GM12878 (cell line): ENCODE data around the gene POP5. TPM values are rescaled to one million over a fixed set of nuclear protein-coding genes. Genes with fewer than 3 reads are reported as not detected.

Experiments
- BACH1 ChIP-seq: fragments of 450-650 bp; IDR thresholded peaks from 2 replicates; pipeline ENCODE4 v1.6.1; 2017; ENCODE audit warnings: mild to moderate bottlenecking, borderline replicate concordance
- BCL11A ChIP-seq: IDR thresholded peaks from 2 replicates; pipeline ENCODE4 v1.6.1; 2011; ENCODE audit warnings: low read depth, low read length
- CBFB ChIP-seq: IDR thresholded peaks from 2 replicates; pipeline ENCODE4 v1.6.1; 2016; ENCODE audit warnings: antibody characterized with exemption, low read depth
- E4F1 ChIP-seq: fragments of 450-650 bp; IDR thresholded peaks from 2 replicates; pipeline ENCODE4 v1.6.1; 2018; ENCODE audit warnings: borderline replicate concordance, mild to moderate bottlenecking; ENCODE audit not compliant: partially characterized antibody
- FOXK2 ChIP-seq: fragments of 450-650 bp; IDR thresholded peaks from 2 replicates; pipeline ENCODE4 v1.6.1; 2017; ENCODE audit warnings: mild to moderate bottlenecking, moderate library complexity
- FOXM1 ChIP-seq: IDR thresholded peaks from 2 replicates; pipeline ENCODE4 v1.6.1; 2012; ENCODE audit warnings: low read depth, mild to moderate bottlenecking, inconsistent platforms, low read length, moderate library complexity
- JUND ChIP-seq: IDR thresholded peaks from 2 replicates; pipeline ENCODE4 v1.6.1; 2012; ENCODE audit warnings: low read depth, mild to moderate bottlenecking, low read length, improper control_type of control experiment, moderate library complexity
- POLR2AphosphoS2 ChIP-seq: IDR thresholded peaks from 2 replicates; pipeline ENCODE4 v1.6.1; 2011; ENCODE audit warnings: low read depth, mild to moderate bottlenecking, low read length, improper control_type of control experiment, moderate library complexity
- POLR2AphosphoS5 ChIP-seq: IDR thresholded peaks from 2 replicates; pipeline ENCODE4 v1.6.1; 2011; ENCODE audit warnings: mild to moderate bottlenecking, low read length, inconsistent platforms
- RELA ChIP-seq: fragments of 450-650 bp; IDR thresholded peaks from 2 replicates; pipeline ENCODE4 v1.8.0; 2014; ENCODE audit warnings: borderline replicate concordance; ENCODE audit not compliant: partially characterized antibody
- RUNX3 ChIP-seq: IDR thresholded peaks from 2 replicates; pipeline ENCODE4 v1.6.1; 2012; ENCODE audit warnings: low read length, inconsistent platforms
- SPI1 ChIP-seq: IDR thresholded peaks from 2 replicates; pipeline ENCODE4 v1.6.1; 2011; ENCODE audit warnings: low read depth, mild to moderate bottlenecking, low read length, moderate library complexity, borderline replicate concordance; ENCODE audit not compliant: insufficient read depth
- ZNF274 ChIP-seq: IDR thresholded peaks from one replicate; pipeline ENCODE4 v1.8.0; 2011; ENCODE audit not compliant: insufficient read length, insufficient read depth
- ZSCAN29 ChIP-seq: fragments of 450-650 bp; IDR thresholded peaks from 2 replicates; pipeline ENCODE4 v1.6.1; 2017; ENCODE audit warnings: mild to moderate bottlenecking, moderate library complexity
- polyA plus RNA-seq, 11 experiments: library from polyadenylated mRNA; depleted of rRNA in 4 of 11; unstranded in 6 of 11; stranded (reverse) in 5 of 11; fragments of >200 nt; fragmentation: Nextera tagmentation in 4 of 11; fragmentation: Illumina TruSeq in 1 of 11; extraction: Ambion mirVana in 4 of 11; extraction: Trizol in 1 of 11; gene quantifications; 1 replicate in 1 of 11; 2 replicates in 10 of 11; pipeline versions ENCODE4 v1.2.1 to v1.2.3, GENCODE V29; 2011 to 2016; ENCODE audit warnings: inconsistent platforms in 2 of 11, missing spikeins in 2 of 11, low read depth in 1 of 11
- total RNA-seq, 4 experiments: library from RNA; depleted of rRNA in 3 of 4; stranded (reverse); fragments of >200 nt in 3 of 4; fragmentation: Illumina TruSeq in 1 of 4; extraction: Trizol in 1 of 4; gene quantifications; 2 replicates each; pipeline versions ENCODE4 v1.2.1 to v1.2.3, GENCODE V29; 2013 to 2021
- TF ChIP-seq, protein P1 (sequence below): IDR thresholded peaks from 2 replicates; pipeline ENCODE4 v1.6.1; 2012; ENCODE audit warnings: low read depth, low read length, improper control_type of control experiment
- TF ChIP-seq, protein P2 (sequence below): fragments of 450-650 bp; IDR thresholded peaks from 2 replicates; pipeline ENCODE4 v1.6.1; 2016; ENCODE audit warnings: mild to moderate bottlenecking, moderate library complexity, borderline replicate concordance
- TF ChIP-seq, protein P3 (sequence below): fragments of 450-650 bp; IDR thresholded peaks from 2 replicates; pipeline ENCODE4 v1.6.1; 2017; ENCODE audit warnings: mild to moderate bottlenecking

The POP5 gene
- total and polyA plus RNA-seq, 10 of the 15 experiments (the other 5 are each of a cell fraction or from before 2014, with no cell fraction given): 50.3 to 234 (median 83.7) TPM

DNA sequence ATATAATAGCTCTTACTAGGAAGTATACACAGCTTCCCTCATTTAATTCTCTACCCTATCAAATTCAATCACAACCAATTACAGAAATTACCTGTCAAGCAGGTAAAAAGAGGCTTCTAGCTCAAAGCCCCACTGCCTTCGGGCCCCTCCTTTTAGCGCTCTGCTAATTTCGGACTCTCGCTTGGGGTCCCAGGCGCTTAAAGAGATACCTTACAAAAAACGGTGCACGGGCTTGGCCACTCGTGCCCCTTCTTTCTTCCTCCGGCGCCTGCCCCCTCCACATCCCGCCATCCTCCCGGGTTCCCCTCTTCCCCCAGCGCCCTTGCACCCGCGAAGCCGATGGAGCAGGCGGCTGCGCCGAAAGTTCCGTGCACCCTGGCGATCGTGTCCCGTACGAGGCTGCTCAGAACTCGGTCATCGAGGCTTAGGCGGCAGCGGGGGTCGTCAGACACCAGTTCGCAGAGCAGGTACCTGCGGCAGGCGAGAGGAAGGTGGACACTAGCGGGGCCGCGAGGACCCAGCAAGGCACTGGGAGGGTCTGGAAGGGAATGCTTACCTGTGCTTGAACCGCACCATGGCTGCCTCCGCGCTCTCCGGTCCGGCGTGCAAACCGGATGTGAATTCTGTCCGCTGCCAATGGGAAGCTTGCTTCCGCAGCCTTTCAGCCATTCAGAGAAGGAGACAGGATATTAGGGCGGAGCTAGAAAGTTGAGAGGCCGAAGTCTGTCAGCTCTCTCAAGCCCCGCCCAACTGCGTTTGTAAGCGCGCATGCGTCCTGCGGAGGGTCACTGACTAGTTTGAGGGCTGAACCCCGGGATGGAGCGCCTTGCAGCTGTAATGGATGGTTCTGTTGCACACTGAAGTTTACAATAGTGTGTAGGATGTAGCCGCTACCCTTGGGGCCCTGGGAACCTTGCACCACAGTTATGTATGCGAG is at the start of gene POP5 (continued):
- TF ChIP-seq FOXM1 (no peak), POLR2AphosphoS5 (peak; percentile 93), SPI1 (no peak), JUND (no peak), ZNF274 (no peak), BCL11A (no peak), CBFB (no peak), RUNX3 (peak; percentile 64), BACH1 (peak; percentile 42; the same call in 1 of the 2 replicates), POLR2AphosphoS2 (peak; percentile 89), E4F1 (no peak), RELA (peak; percentile 60), FOXK2 (no peak), ZSCAN29 (no peak)
- TF ChIP-seq, protein P1, sequence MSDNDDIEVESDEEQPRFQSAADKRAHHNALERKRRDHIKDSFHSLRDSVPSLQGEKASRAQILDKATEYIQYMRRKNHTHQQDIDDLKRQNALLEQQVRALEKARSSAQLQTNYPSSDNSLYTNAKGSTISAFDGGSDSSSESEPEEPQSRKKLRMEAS: no peak
- TF ChIP-seq, protein P2, sequence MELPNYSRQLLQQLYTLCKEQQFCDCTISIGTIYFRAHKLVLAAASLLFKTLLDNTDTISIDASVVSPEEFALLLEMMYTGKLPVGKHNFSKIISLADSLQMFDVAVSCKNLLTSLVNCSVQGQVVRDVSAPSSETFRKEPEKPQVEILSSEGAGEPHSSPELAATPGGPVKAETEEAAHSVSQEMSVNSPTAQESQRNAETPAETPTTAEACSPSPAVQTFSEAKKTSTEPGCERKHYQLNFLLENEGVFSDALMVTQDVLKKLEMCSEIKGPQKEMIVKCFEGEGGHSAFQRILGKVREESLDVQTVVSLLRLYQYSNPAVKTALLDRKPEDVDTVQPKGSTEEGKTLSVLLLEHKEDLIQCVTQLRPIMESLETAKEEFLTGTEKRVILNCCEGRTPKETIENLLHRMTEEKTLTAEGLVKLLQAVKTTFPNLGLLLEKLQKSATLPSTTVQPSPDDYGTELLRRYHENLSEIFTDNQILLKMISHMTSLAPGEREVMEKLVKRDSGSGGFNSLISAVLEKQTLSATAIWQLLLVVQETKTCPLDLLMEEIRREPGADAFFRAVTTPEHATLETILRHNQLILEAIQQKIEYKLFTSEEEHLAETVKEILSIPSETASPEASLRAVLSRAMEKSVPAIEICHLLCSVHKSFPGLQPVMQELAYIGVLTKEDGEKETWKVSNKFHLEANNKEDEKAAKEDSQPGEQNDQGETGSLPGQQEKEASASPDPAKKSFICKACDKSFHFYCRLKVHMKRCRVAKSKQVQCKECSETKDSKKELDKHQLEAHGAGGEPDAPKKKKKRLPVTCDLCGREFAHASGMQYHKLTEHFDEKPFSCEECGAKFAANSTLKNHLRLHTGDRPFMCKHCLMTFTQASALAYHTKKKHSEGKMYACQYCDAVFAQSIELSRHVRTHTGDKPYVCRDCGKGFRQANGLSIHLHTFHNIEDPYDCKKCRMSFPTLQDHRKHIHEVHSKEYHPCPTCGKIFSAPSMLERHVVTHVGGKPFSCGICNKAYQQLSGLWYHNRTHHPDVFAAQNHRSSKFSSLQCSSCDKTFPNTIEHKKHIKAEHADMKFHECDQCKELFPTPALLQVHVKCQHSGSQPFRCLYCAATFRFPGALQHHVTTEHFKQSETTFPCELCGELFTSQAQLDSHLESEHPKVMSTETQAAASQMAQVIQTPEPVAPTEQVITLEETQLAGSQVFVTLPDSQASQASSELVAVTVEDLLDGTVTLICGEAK: peak; percentile 88; the same call in 1 of the 2 replicates
- TF ChIP-seq, protein P3, sequence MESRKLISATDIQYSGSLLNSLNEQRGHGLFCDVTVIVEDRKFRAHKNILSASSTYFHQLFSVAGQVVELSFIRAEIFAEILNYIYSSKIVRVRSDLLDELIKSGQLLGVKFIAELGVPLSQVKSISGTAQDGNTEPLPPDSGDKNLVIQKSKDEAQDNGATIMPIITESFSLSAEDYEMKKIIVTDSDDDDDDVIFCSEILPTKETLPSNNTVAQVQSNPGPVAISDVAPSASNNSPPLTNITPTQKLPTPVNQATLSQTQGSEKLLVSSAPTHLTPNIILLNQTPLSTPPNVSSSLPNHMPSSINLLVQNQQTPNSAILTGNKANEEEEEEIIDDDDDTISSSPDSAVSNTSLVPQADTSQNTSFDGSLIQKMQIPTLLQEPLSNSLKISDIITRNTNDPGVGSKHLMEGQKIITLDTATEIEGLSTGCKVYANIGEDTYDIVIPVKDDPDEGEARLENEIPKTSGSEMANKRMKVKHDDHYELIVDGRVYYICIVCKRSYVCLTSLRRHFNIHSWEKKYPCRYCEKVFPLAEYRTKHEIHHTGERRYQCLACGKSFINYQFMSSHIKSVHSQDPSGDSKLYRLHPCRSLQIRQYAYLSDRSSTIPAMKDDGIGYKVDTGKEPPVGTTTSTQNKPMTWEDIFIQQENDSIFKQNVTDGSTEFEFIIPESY: no peak
